ENCODE results near the gene MKRN2OS. TPM values are rescaled to one million over a fixed set of nuclear protein-coding genes. Genes with fewer than 3 reads are reported as not detected.

The MKRN2OS gene
- polyA plus RNA-seq, 1 donor (not counting 4 experiments of a cell fraction or from before 2014, with no cell fraction given) = 4.0 TPM

DNA sequence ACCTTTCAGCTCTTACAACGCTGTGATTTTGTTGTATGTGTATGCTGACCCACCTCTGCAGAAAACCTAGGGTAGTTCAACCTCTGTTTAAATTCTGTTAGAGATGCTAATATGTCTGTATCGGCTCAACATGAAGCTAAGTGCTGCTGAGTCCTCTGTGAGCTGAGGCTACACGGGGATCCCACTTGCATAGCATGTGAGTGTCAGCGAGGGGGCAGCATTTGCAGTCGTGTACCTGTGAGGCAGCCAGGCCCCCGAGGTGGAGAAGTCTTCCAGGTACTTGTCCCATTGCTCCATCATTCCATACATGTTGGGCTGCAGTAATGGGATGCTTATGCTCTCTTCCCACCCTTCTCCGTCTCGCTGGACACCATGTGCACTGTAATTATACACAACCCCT lies 3.7 kb downstream of the MKRN2OS start:
- no peaks in the 10 kb centered on the region for H3K27me3 ChIP-seq (ENCODE audit: control insufficient read depth, extremely low read depth, insufficient read depth, low read length)
- no peak for FAIRE-seq
- no peaks in the 10 kb centered on the region for H3K79me2 ChIP-seq (ENCODE audit: control insufficient read depth, insufficient read depth, low read length)
- H3K9me3 ChIP-seq (ENCODE audit: control insufficient read depth, low read depth, low read length) = no peaks in the 10 kb centered on the region
- H4K20me1 ChIP-seq (ENCODE audit: control insufficient read depth, extremely low read depth, insufficient read depth, low read length) = no peaks in the 10 kb centered on the region
- no peak overlapping the region for H2AFZ ChIP-seq (ENCODE audit: control insufficient read depth, low read length)
- no peak overlapping the region for H3K9ac ChIP-seq (ENCODE audit: control insufficient read depth, extremely low read depth, insufficient read depth, low read length)
- peaks cover 10% of the 10 kb centered on the region for H3K4me1 ChIP-seq (ENCODE audit: control insufficient read depth, extremely low read depth, insufficient read depth, low read length)
- peaks cover 3 to 4% of the 10 kb centered on the region in 2 experiments for H3K36me3 ChIP-seq (ENCODE audit: control insufficient read depth in 2 of 2, extremely low read depth in 1 of 2, insufficient read depth in 2 of 2, low read length in 2 of 2)
- no peak overlapping the region for H3K27ac ChIP-seq (ENCODE audit: control insufficient read depth, insufficient read depth, low read length)
- dilution Hi-C loops (cut with MboI; ENCODE audit: extremely low pct_ligation_motif_present, low sequenced_read_pairs) = no loop called here
- no peak for DNase-seq (ENCODE audit: low read depth, low spot score)
- H3K4me2 ChIP-seq (ENCODE audit: control insufficient read depth, extremely low read depth, insufficient read depth, low read depth, low read length) = no peak overlapping the region
- TF ChIP-seq EZH2 (IDR thresholded peaks at IDR 0.05; ENCODE audit: low read length) = no peak
- TF ChIP-seq, protein P1, sequence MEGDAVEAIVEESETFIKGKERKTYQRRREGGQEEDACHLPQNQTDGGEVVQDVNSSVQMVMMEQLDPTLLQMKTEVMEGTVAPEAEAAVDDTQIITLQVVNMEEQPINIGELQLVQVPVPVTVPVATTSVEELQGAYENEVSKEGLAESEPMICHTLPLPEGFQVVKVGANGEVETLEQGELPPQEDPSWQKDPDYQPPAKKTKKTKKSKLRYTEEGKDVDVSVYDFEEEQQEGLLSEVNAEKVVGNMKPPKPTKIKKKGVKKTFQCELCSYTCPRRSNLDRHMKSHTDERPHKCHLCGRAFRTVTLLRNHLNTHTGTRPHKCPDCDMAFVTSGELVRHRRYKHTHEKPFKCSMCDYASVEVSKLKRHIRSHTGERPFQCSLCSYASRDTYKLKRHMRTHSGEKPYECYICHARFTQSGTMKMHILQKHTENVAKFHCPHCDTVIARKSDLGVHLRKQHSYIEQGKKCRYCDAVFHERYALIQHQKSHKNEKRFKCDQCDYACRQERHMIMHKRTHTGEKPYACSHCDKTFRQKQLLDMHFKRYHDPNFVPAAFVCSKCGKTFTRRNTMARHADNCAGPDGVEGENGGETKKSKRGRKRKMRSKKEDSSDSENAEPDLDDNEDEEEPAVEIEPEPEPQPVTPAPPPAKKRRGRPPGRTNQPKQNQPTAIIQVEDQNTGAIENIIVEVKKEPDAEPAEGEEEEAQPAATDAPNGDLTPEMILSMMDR (optimal IDR thresholded peaks at IDR 0.05 in 1 of 3, IDR thresholded peaks at IDR 0.05 in 1 of 3, conservative IDR thresholded peaks at IDR 0.05 in 1 of 3; ENCODE audit: extremely low read depth in 1 of 3, insufficient read depth in 2 of 3, low read length in 3 of 3) = peak in 1 of 3 experiments; percentile 59
- H3K9me1 ChIP-seq (ENCODE audit: control insufficient read depth, extremely low read depth, insufficient read depth, low read length) = no peaks in the 10 kb centered on the region
- no peak overlapping the region for H3K4me3 ChIP-seq (ENCODE audit: control insufficient read depth in 2 of 3, extremely low read depth in 1 of 3, insufficient read depth in 2 of 3, low read depth in 1 of 3, low read length in 3 of 3)

DNA sequence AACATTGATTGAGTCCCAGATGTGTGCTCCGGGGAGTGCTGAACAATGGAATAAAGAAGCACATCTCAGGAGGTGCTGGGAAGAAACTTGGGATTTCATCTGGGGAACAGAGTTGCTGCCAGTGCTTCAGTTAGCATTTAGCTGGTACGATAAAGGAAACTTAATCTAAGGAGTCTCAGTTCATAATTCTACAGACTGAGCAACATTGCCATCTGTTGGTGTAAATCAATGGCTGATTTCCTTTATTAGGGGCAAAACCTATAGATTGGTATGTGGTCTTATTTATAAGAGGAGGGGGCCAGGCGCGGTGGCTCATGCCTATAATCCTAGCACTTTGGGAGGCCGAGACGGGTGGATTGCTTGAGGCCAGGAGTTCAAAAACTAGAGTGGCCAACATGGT lies 8.9 kb downstream of the MKRN2OS start:
- H3K4me3 ChIP-seq (ENCODE audit: control insufficient read depth in 2 of 3, extremely low read depth in 1 of 3, insufficient read depth in 2 of 3, low read depth in 1 of 3, low read length in 3 of 3) = no peak overlapping the region
- H3K36me3 ChIP-seq (ENCODE audit: control insufficient read depth in 2 of 2, extremely low read depth in 1 of 2, insufficient read depth in 2 of 2, low read length in 2 of 2) = peaks cover 9 to 12% of the 10 kb centered on the region in 2 experiments
- no peaks in the 10 kb centered on the region for H4K20me1 ChIP-seq (ENCODE audit: control insufficient read depth, extremely low read depth, insufficient read depth, low read length)
- H2AFZ ChIP-seq (ENCODE audit: control insufficient read depth, low read length) = no peak overlapping the region
- peaks cover 7% of the 10 kb centered on the region for H3K4me1 ChIP-seq (ENCODE audit: control insufficient read depth, extremely low read depth, insufficient read depth, low read length)
- TF ChIP-seq, protein P1 (optimal IDR thresholded peaks at IDR 0.05 in 1 of 3, IDR thresholded peaks at IDR 0.05 in 1 of 3, conservative IDR thresholded peaks at IDR 0.05 in 1 of 3; ENCODE audit: extremely low read depth in 1 of 3, insufficient read depth in 2 of 3, low read length in 3 of 3) = no peak
- TF ChIP-seq EZH2 (IDR thresholded peaks at IDR 0.05; ENCODE audit: low read length) = no peak
- H3K79me2 ChIP-seq (ENCODE audit: control insufficient read depth, insufficient read depth, low read length) = no peaks in the 10 kb centered on the region
- H3K27me3 ChIP-seq (ENCODE audit: control insufficient read depth, extremely low read depth, insufficient read depth, low read length) = no peaks in the 10 kb centered on the region
- FAIRE-seq (no peak), DNase-seq (ENCODE audit: low read depth, low spot score) (no peak)
- dilution Hi-C loops (cut with MboI; ENCODE audit: extremely low pct_ligation_motif_present, low sequenced_read_pairs) = no loop called here
- H3K9me1 ChIP-seq (ENCODE audit: control insufficient read depth, extremely low read depth, insufficient read depth, low read length) = no peaks in the 10 kb centered on the region
- no peak overlapping the region for H3K4me2 ChIP-seq (ENCODE audit: control insufficient read depth, extremely low read depth, insufficient read depth, low read depth, low read length)
- H3K9me3 ChIP-seq (ENCODE audit: control insufficient read depth, low read depth, low read length) = no peaks in the 10 kb centered on the region
- H3K9ac ChIP-seq (ENCODE audit: control insufficient read depth, extremely low read depth, insufficient read depth, low read length) = no peak overlapping the region
- H3K27ac ChIP-seq (ENCODE audit: control insufficient read depth, insufficient read depth, low read length) = no peak overlapping the region
